Astrocyte (in vitro differentiated cells and primary cell): Measurements from ENCODE around the gene ATP6V1G2.

Experiments used
- CTCF ChIP-seq: IDR thresholded peaks from 2 replicates; pipeline ENCODE4 v1.5.1; 2011; ENCODE audit warnings: low read depth, mild to moderate bottlenecking, inconsistent platforms, low read length, moderate library complexity; ENCODE audit not compliant: insufficient read depth
- EZH2 ChIP-seq: IDR thresholded peaks from 2 replicates; pipeline ENCODE4 v1.6.1; 2012; ENCODE audit warnings: mild to moderate bottlenecking, low read length, inconsistent platforms; ENCODE audit not compliant: insufficient read depth

GRCh38 chr6:31581434-31582229, 35.2 kb upstream of the ATP6V1G2 start:
- no peak for TF ChIP-seq EZH2
- TF ChIP-seq CTCF: no peak
